Hematopoietic multipotent progenitor cell (in vitro differentiated cells): Measurements from ENCODE around the gene RPRD1A. TPM values are rescaled to one million over a fixed set of nuclear protein-coding genes. Genes with fewer than 3 reads are reported as not detected.

Source experiments
- total RNA-seq: library from RNA; depleted of rRNA; stranded (reverse); fragments of >200 nt; gene quantifications from one replicate; pipeline ENCODE4 v1.2.3, GENCODE V29; 2012

RPRD1A gene
- total RNA-seq, 1 donor, result 26.4 TPM

Other genes with a start within 250 kb of the RPRD1A start
- 26.7 TPM for gene SLC39A6, start 61.8 kb upstream of the RPRD1A start, total RNA-seq
- gene ELP2, start 62.3 kb upstream of the RPRD1A start, total RNA-seq, result 75.7 TPM
- under 0.01 TPM for gene MOCOS, start 119.9 kb upstream of the RPRD1A start, total RNA-seq
- gene FHOD3, start 230.2 kb upstream of the RPRD1A start, total RNA-seq, result not detected